DMS153 (cell line): ENCODE measurements around the gene ANKS3.

Experiments
- DNase-seq: peaks from one replicate; lab custom pipeline; 2025; lab: John Stamatoyannopoulos, UW

Gene ANKS3

DNA sequence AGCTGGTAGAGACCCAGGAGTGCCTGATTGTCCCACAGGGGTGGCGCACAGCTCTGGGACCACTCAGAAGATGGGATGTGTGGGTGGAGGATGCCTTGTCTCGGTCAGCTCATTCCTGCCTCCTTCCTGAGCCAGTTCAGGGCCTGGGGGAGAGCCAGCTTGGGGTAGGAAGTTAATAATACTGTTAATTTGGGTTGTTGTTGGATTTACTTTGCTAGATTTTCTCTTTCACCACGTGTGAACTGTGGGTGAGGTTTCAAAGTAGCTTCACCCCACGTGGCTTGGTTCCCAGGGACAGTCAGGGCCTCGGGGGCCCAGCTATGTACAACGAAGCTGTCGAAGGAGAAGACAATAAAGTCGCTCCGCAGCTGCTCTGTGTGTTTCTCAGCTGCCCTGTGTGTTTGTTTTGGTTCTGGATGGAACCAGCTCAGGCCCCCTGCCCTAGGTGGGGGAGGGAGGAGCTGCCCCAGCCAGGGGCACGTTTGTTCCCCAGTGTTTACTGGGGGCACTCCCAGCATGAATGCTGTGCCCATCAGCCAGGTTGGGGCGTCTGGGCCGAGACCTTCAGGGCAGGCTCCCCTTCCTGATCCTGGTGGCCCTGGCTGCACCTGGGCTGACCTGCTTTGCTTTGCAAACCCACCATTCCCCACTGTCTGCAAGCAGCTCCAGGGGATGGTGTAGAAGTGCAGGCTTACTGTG lies 38.4 kb downstream of the ANKS3 start:
- no peak for DNase-seq

- no peak for DNase-seq
Observed at GRCh38 chr16:4694642-4695451, 39.2 kb downstream of the ANKS3 start.

GRCh38 chr16:4693956-4694641 lies 40.0 kb downstream of the ANKS3 start:
- no peak for DNase-seq

DNA sequence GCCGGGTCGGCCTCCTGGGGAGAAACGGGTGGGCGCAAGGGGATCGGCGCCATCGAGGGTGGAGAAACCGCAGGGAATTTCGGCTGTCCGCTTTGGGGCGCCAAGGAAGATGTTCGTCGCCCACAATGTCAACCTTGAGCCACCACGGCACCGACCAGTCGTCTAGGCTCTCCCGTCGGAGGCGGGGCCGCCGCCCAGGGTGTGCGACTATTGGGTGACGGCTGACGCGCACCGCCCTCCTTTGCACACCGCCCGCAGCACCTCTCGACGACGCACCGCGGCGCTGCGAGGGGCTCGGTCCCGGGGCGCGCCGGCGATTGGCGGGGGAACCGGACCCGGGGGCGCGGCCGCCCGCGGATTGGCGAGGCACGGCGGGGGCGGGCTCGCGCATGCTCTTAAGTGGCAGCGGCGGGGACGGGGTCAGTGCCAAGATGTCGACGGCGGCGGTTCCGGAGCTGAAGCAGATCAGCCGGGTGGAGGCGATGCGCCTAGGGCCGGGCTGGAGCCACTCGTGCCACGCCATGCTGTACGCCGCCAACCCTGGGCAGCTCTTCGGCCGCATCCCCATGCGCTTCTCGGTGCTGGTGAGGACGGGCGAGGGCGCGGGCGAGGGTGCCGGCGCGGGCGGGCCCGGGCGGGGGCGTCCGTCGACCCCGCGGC lies 40.6 kb downstream of the ANKS3 start, which contains the start of gene NUDT16L1:
NUDT16L1 (plus strand) TSS at position 267 of the 660 bp plus-strand sequence; CDS start at position 432, 165 bp downstream.
- DNase-seq, result peak; percentile 93

DNA sequence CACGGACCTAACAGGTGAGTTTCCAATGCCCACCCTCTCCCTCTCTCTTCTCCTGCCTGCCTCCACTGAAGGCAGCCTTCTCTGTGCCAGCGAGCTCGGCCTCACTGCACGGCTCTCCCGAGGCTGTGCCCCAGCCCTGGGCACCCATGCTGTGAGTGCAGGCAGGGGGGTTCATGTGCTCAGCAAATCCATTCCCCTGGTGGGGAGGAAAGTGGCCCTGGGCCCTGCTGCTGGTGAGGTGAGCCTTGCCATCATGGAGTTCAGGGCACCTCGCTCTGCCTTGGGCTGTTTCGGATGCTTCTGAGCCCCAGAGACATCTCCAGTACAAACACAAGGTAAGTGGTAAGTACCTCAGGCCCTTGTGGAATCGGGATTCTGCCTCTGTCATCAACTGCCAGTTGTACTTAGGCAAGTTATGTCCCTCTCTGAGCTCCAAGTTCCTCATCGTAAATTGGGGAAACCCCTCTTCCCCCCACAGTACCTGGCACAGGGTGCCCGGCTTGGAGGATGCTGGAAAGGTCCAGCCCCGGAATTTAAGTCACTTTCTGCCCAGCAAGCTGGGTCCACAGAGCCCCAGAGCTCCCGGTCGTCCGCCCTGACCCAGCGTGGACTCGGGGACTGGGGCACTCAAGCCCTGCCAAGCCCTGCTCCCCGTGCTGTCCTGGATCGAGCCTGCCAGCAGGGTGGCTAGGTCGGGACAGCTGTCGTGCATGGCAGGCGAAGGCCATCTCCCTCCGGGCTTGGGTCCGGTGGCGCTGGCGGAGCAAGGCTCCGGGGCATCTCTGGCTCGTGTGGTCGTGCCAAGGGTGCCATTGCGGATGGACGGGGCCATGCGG lies 41.4 kb downstream of the ANKS3 start:
- no peak for DNase-seq

DNA sequence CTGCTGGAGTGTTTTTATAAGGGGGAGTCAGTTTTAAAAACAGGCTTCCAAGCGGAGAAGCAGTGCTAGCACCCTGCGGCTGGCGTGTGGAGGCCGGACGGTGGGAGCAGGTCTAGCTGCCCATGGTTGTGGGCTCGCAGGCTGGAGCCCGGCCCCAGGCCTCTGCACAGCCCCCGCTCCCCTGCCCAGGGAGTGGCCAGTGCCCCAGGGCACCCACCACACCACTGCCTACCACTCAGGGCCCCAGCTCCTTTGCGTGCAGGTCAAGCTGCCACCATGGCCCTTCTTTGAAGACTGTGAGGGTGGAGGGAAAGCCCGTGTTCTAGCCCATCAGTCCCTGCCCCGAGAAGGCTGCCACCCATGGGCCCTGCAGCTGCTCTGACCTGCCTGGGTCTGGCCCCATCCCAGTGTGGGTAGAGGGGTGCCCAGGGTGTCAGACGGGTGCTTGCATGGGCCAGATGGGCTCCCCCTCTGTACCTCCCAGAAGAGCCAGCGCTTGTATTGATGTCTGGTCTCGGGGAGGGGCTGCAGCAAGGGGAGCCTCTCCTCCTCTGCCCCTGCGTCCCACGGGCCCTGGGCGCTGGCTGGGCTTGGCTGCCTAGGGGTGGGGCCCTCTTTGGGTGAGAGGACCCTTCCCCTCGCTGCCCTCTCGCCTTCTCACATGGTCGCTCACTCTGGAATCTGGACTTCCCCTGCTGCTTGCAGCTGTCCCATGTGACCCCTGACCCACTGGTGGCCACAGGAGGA lies 42.2 kb downstream of the ANKS3 start:
- DNase-seq, result no peak

GRCh38 chr16:4690946-4691665 lies 43.0 kb downstream of the ANKS3 start:
- DNase-seq, result no peak

DNA sequence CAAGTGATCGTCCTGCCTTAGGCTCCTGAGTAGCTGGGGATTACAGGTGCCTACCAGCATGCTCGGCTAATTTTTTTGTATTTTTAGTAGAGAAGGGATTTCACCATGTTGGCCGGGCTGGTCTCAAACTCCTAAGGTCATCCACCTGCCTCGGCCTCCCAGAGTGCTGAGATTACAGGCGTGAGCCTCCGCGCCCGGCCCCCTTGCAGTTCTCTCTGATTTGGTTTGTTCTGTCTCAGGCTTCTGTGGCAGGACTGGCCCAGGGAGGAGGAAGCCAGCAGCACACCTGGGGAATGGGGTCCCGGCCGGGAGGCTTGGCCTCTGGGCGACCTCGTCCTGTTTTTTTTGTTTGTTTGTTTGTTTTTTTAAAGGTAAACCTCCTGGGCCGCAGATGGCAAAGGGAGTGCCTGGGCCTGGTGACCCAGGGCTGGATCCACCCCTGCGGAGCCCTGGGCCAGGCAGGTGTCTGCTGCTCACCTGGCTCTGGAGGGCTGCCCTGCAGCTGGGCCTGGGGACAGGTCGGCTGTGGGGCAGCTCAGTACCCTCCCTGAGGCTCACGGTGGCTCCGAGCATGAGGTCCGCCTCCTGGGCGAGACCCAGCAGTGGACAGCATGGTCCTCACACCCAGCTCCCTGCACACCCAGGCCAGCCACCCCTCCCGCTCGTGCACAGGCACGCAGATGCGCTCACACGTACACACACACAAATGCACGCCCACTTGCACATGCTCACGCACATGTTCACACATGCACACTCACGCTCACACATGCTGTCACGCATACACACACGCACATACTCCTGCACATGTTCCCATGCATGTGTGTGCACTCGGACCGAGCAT lies 44.0 kb downstream of the ANKS3 start:
- no peak for DNase-seq

DNA sequence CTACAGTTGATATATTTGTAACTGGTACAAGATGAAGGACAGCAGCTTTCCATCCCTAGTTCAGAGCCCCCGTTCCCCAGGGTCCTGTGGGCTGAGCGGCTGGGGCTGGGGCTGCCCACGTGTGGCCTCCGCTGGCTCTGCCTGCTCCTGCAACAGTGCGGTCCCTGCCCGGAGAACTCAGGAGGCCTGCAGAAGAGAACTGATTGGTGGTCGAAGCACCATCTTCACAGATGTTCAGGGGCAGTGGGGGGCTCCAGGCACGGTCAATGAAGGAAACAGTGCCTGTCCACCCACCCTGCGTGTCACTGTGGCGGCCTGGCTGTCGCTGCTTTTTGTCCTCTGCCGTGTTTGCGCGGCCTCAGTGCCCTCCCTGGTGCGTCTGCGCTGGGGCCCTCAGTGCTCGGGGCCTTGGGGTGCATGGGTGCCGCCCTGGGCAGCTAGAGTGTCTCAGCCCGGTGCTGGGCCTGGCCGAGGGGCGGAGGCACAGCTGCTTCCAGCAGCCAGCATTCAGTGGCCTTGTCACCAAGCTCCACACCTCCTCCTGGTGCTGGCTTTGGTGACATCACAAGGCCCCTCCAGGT lies 44.9 kb downstream of the ANKS3 start:
- no peak for DNase-seq

DNA sequence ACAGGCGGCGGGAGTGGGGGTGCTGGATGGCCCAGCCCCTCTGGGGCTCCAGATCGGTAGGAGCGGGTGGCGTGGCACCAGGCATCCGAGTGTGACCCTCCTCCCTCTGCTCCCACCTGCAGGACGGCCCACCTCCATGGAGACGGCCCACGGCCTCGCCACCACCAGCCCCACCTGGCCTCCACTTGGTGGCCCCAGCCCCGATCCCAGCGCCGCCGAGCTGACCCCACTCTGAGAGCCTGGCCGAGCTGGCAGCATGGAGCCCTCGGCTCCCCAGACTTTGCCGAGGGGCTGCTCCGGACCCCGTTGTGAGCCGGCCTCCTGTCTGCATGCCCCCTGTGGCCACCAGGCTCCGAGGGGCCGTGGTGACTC lies 45.4 kb downstream of the ANKS3 start:
- DNase-seq, result no peak

DNA sequence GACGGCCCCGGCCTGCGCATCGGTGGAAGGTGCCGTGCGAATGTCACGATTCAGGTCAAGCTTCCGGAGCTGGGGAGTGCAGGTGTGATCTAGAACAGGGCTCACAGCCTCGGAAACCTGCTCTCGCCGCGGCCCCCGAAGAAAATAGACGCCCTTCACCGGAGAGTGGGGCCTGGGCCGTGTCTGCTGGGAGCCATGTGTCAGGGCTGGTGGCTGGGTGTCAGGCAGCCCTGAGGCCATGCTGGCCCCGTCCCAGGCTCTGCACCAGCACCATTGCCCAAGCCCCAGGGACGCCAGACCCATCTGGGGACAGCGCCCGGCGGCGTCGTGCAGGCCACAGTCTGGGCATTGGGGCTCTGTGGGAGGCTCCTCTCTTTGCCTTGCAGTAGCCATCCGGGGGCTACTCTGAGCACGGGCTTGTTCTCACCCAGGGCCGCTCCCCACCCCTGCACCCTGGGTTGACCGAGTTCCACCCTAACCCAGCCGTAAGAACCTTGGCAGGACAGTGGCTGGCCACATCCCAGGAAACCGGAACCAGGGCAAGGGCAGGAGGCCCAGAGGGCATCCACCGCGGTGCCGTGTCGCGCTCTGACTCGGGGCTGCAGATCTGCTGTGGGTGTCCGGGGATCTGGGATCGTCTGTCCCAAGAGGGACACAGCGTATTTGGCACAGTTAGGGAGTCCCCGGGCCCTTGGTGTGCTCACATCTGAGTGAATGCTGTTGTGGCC lies 46.0 kb downstream of the ANKS3 start:
- DNase-seq, result no peak

- no peak for DNase-seq
Observed at GRCh38 chr16:4687416-4687815, 46.7 kb downstream of the ANKS3 start.

DNA sequence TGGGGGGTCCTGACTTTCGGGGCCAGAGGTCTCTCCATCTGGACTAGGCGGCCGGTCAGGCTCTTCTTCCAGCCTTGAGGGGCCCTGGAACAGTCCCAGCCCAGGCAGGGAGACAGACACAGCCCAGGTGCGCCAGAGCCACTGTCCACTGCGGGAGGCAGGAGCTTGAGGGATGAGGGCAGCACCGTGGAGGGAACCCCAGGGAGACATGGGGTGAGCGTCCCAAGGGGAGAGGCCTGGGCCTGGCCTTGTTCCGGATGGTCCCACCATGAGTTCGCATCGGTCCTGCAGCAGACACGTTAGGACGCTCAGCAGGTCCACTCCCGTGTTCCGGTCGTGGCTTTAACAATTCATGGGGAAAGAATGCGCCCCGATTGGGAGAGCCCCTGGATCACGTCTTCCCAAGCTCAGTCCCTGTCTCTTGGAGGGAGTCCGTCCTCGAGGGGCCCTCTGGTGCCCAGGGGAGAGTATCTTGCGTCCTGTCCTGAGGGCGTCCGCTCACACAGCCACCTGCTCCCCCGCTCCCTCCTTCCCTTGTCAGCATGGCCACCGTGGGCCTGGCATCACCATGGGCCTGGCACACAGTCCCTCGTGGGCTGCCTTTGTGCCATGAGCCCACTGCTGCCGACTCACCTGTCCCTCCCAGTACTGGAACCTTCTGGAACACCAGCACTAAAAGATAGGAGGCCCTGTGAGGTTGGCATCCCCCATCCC lies 47.4 kb downstream of the ANKS3 start:
- no peak for DNase-seq

DNA sequence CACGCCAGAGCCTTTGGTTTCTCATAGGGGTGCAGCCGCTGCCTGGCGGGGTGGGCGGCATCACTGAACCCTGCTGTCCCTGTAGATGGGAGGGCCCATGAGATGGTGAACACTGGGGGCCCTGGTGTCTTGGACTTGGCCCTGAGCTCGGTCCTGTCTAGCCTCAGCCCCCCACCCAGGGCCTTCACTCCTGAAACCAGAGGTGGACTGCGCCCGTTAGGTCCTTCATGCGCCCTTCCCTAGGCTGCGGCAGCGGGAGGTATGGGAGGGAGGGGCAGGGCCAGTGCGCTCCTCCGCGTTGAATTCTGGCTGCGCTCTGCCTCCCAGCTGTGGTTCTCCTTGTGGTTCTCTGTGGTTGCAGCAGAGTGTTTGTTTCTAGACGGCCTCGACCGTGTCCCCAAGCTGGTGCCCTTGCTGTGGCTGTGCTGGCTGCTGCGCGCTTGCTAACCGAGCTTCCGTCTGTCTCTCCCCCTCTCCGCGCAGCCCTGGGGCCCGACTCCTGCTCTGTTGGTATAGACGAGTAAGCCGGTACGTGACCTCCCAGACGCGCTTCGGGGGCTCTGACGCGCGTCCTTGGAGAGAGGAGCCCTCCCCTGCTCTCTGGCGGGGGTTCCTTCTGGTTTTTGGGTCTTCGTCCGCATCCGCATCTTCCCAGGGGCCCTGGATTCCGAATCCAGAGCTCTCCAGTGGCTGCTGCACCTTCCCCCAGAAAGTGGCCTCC lies 48.1 kb downstream of the ANKS3 start:
- no peak for DNase-seq

GRCh38 chr16:4685292-4685691 lies 48.8 kb downstream of the ANKS3 start:
- no peak for DNase-seq

- no peak for DNase-seq
Observed at GRCh38 chr16:4684763-4685162, 49.3 kb downstream of the ANKS3 start.
